Fibroblast of villous mesenchyme (primary cell): ENCODE data around the gene EDAR. TPM values are rescaled to one million over a fixed set of nuclear protein-coding genes. Genes with fewer than 3 reads are reported as not detected.

Experiments used
- DNase-seq: peaks from one replicate; pipeline ENCODE4 v3.0.0-alpha.2; 2010; ENCODE audit warnings: low read depth
- H3K4me3 ChIP-seq: 2 replicates; pipeline ENCODE4 v1.5.1; 2011; ENCODE audit warnings: low read depth, mild to moderate bottlenecking, low read length
- CTCF ChIP-seq: IDR thresholded peaks from 2 replicates; pipeline ENCODE4 v1.5.1; 2012; ENCODE audit warnings: low read depth, mild to moderate bottlenecking, low read length; ENCODE audit not compliant: insufficient read depth
- total RNA-seq: library from RNA; depleted of rRNA; stranded (reverse); fragments of >200 nt; gene quantifications from 2 replicates; pipeline ENCODE4 v1.2.3, GENCODE V29; 2012

The EDAR gene
- total RNA-seq, 1 donor = not detected

DNA sequence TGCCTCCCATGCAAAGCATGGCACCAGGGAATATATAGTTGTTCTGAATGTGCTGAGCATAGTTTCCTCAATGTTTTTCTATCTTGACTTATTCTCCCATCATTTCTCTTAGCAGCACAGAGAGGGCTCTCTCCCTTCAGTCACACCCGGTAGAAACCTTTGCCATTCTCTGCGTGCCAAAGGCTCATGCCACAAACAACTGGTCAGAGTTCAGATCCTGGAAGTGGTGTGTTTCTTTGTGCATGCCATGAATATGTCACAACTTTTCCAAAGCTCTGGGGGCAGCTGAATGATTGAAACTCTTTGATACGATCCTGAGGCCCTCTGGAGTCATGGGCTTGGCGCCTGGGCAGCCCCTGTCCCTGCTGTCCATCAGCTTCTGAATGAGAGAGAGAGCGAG is 28.0 kb upstream of the EDAR start:
- TF ChIP-seq CTCF = no peak
- DNase-seq = no peak
- H3K4me3 ChIP-seq = no peak overlapping the region

DNA sequence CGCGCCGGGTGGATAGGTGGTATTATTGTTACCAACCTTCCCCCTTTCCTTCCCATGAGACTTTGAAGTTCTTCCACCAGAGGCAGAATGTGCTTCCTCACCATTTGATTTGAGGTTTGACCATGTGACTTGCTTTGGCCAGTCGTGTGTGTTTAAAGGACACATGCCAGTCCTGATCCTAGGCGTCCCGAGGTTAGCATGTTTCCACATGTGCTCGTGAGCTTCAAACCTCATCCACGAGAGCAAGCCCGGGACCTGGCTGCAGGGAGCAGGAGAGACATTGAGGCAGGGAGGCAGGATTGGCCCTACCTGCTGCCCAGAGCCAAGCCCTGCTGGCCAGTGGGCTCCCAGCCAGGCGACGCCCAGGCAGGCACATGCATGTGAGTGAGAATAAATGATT is 27.4 kb upstream of the EDAR start:
- DNase-seq = no peak

GRCh38 chr2:109014476-109014875 is 25.5 kb upstream of the EDAR start:
- no peak overlapping the region for H3K4me3 ChIP-seq
- TF ChIP-seq CTCF = no peak
- no peak for DNase-seq

More for the DNA sequence above, 27.4 kb upstream of the EDAR start:
- H3K4me3 ChIP-seq = no peak overlapping the region
- no peak for TF ChIP-seq CTCF

- no peak for TF ChIP-seq CTCF
- H3K4me3 ChIP-seq = no peak overlapping the region
- no peak for DNase-seq
Measured at GRCh38 chr2:109013051-109013450, 24.0 kb upstream of the EDAR start.

DNA sequence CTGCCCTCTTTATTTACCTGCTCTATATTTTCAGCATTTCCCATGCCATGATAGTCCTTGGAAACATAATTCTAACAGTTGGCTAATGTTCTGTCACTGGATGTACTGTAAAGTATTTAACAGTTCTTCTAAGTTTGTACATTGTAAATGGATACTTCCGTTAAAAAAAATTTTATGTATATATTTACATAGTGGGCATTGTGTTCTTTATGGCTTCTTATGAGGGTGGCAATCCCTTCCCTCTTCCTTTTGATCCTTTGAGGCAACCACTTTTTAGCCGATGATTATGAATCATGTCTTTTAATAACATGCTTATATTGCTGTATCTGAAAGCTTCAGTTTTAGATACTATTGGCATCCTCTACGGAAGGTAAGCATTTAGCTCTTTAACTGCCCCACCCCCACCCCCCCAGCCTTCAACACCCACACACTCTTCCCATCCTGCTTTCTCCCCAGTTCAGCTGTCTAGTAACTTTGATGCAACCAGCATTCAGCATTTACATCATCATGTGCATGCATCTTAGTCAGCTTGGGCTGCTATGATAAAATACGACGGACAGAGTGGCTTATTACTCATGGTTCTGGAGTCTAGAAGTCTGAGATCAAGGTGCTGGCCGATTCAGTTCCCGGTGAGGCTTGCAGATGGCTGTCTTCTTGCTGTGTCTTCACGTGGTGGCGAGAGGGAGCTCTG is 21.0 kb upstream of the EDAR start:
- no peak for TF ChIP-seq CTCF
- no peak overlapping the region for H3K4me3 ChIP-seq
- no peak for DNase-seq

DNA sequence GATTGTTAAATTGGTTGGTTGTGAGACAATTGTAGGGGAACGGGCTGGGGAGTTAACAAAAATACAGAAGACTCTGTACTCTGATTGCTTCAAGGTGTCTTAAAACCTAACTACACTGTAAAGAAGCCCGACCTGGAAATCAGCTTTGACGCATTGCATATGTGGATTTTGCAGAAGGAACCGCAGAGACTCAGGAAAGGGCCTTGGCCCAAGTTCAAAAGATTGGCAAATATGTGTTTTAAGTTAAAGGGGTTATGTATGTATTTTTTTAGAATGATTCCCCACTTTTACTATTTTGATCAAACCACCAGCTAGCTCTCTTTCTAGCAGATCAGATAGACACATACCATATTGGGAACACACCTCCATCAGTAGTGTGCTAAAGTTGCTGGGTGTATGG is 18.0 kb upstream of the EDAR start:
- H3K4me3 ChIP-seq = no peak overlapping the region
- no peak for DNase-seq
- no peak for TF ChIP-seq CTCF

DNA sequence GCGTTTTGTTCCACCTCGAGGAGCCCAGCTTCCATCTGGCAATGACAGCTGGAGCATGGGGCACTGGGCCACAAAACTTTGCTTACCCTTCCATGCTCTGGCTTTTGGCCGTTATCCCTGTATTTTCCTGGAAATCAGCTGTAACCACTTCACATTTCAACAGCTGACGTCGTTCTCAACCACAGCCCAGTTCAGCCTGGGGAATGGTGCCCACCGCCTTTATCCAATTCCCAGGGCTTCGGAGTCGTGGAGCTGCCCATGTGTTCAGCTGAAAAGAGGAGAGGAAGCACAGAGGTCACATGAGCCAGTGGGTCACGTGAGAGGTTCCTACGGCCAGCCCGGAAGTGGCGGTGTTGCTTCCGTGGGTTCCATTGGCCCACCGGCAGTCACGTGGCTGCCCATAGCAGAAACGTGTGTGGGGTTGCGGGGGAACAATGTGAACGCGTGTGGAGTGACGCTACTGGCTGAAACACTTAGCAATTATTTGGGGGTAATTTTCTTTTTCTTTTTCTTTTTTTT is 16.7 kb upstream of the EDAR start:
- H3K4me3 ChIP-seq = no peak overlapping the region
- no peak for TF ChIP-seq CTCF
- no peak for DNase-seq
